ENCODE measurements around the gene ADH1B.
"Not testable (repeated sequence)": the region's sequence is repeated elsewhere in the genome, so short reads cannot be mapped to it uniquely, and the experiment has no call there.

ADH1B gene

DNA sequence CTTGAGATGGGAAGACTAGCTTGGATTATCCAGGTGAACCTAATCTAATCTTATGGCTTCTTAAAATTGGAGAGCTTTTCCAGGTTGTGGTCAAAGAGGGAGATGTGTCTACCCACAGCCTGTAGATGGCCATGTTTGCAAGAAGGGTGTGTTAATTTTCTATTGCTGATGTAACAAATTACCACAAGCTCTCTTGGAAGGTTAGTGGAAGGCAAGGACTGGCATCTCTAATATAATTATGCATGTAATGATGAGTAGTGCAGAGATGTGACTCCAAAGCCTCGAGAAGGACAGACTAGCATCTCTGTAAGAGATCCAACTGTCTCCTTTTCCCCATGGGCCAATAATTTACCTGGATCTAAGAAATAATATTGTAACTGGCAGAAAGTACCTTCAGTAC, 3.2 kb upstream of the ADH1B start:
- no peak for DNase-seq (ENCODE audit: low read depth in 4 of 4, low spot score in 1 of 4)

DNA sequence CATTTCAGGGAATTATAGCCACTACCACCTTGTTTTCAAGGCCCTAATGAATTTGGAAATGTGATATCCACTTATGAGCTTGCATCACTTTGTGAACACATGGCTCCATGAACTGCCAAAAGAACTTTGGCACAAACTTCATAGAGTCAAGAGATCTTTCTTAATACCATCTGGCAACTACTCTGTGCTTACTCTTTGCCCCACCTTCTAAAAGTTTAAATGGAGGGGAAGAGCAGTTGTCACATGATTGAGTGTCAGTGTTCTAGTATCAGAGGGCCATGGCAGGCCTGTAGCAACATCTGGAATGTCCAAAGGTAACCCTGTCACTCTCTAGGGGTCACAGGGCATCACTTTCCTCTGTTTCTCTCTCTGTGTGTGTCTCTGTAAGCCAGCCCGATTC, 2.6 kb upstream of the ADH1B start:
- no peak for DNase-seq (ENCODE audit: low read depth in 4 of 4, low spot score in 1 of 4)

DNA sequence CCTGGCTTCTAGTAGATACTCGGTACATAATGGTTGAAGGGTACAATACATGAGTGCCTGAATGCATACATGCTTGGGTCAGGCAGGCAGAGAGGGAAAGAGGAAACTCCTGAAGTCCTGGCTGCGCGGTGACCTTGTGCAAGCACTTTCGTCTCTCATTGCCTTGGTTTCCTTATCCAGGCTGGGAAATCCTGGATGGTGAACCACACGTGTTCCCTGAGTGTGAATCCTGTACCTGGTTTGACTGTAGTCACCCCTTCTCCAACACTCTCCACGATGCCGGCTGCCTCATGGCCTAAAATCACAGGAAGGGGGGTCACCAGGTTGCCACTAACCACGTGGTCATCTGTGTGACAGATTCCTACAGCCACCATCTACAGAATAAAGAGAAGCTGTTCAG, 3.4 kb downstream of the ADH1B start:
- DNase-seq (ENCODE audit: low read depth in 4 of 4, low spot score in 1 of 4) = not testable (repeated sequence)

DNA sequence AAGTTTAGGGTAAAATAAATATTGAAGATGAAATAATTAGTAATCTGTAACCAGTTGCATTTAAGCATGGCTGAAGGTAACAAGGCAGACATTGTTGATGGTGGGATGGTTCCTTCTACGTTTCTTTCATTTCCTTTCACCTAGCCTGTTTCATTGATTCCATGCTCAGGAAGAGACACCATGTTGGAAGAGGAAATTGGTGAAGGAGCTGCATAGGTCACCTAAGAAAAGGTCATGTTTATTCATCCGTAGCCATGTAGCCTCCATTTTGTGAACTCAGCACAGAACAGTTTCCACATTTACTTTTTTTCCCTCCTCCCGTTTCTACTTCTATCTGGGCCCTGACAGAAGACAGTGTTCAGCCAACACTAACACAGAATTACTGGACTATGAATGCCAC, 3.8 kb downstream of the ADH1B start:
- no peak for DNase-seq (ENCODE audit: low read depth in 4 of 4, low spot score in 1 of 4)

DNA sequence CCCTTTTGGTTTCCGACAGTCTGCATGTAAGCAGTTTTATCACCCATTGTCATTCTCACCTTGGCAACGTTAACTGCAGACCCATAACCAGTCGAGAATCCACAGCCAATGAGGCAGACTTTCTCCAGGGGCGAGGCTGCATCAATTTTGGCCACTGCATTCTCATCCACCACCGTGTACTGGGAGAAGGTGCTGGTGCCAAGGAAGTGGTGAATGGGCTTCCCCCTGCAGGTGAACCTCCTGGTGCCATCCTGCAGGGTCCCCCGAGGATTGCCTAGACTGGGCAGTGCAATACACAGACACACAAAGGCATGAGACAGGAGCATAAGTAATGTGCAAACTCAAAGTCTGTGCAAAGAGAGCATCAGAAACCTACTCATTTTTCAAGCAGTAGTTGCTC, 5.4 kb downstream of the ADH1B start:
- DNase-seq (ENCODE audit: low read depth in 4 of 4, low spot score in 1 of 4) = no peak

DNA sequence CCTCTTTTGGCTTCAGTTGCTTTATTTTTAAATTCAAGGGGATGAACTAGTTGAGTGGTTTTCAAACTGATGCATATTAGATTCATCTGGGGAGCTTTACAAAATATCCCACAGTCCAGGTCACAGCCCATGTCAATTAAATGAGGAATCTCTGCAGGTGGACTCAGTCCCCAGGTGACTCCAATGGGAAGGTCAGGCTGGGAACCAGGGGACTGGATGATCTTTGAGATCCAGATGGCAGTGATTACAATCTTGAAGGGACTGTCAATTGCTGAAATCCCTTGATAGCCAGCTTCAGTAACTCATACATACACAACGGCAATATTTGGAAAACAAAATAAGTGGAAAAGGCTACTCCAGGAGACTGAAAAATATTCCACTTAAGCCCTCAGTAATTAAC, 7.0 kb downstream of the ADH1B start:
- no peak for DNase-seq (ENCODE audit: low read depth in 4 of 4, low spot score in 1 of 4)

DNA sequence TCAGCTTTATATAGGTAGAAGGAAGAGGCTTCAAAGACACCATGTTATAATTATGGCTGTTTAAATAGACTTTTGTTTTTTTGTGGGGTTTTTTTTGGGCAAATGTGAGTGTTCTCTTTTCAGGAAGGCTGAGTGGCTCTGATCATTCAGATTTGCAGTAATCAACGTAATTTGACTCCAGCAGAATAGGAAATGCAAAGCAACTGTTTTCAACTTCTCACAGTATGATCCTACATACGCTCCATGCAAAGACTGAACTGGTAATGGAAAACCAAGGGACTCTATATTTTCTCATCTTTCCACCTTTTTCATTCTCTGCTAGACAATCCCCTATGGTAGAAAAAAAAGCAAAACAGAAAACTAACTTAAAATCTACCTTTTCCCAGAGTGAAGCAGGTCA, 10.8 kb downstream of the ADH1B start:
- no peak for DNase-seq (ENCODE audit: low read depth in 4 of 4, low spot score in 1 of 4)

DNA sequence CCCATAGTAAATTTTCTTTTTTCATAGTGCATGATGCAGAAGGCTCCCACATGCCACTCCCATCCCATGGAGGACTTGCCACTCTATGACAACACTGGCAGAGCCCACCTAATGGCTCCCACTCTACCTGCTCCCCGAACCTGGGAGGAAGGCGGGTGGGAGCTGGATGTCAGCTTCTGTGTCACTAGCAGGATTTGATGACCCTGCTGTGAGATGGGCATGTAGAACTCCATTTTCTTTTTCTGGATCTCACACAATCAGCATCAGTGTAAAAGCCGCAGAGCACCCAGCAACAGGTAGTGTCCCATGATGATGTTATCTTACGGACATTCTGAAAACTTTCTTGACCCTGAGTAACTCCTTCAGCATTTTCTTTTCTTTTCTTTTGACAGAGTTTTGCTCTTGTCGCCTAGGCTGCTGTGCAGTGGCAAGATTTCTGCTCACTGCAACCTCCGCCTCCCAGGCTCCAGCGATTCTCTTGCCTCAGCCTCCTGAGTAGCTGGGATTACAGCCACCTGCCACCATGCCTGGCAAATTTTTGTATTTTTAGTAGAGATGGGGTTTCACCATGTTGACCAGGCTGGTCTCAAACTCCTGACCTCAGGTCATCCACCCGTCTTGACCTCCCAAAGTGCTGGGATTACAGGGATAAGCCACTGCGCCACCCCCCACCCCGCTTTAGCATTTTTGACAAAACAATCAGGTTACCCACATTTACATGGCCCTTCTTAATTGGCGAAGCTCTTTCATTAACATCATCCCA, 15.4 kb downstream of the ADH1B start:
- DNase-seq (ENCODE audit: low read depth in 4 of 4, low spot score in 1 of 4) = no peak

DNA sequence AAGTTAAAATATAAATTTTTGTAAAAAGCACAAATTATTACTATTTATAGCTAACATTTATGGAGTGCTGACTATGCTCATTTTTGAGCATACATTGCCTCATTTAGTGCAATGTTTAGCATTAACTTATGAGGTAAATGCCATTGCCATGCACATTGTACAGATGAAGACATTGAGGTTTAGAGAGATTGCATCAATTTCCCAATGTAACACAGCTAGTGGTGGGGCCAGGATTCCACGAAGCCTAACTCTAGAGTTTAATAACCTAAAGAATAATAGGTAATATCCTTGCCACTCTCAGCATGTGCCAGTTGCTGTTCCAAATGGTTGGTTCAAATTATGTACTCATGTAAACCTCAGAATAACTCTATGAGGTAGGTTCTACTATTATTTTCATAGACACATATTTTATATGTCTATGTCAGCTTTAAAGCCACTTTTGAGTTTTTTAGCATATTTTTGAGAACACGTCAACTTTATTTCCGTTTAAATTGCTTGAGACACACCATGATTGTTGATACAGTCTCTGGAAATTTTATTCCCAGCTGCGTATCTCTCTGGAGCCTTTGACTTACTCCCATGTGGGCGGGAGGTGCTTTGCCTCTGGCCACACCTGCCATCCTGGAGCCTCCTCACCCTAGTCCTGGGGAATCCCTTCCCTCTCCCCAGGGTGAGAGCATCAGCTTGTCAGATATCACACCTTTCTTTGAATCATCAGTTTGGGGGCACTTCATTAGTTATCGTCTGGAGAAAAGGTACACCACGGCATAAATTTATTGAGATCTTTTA, 19.6 kb downstream of the ADH1B start:
- DNase-seq (ENCODE audit: low read depth in 4 of 4, low spot score in 1 of 4) = no peak

DNA sequence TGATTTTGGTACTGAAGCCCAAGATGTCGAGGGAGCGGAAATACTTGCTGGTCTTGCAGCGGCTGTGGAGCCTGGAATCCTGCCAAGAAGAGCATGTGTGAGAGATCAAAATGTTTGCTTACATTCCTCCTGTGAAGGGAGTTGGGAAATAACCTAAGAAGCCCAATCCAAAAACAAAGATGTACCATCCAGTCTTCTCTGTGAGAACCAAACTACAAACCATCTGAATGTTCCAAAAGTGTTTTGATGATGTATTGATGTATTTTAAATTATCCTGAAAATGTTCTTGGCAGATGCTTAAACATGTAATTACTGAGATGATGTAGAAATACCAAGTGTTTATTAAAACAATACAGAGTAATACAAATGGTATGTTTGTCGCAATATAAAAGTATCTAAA, 20.3 kb downstream of the ADH1B start:
- DNase-seq (ENCODE audit: low read depth in 4 of 4, low spot score in 1 of 4) = no peak

DNA sequence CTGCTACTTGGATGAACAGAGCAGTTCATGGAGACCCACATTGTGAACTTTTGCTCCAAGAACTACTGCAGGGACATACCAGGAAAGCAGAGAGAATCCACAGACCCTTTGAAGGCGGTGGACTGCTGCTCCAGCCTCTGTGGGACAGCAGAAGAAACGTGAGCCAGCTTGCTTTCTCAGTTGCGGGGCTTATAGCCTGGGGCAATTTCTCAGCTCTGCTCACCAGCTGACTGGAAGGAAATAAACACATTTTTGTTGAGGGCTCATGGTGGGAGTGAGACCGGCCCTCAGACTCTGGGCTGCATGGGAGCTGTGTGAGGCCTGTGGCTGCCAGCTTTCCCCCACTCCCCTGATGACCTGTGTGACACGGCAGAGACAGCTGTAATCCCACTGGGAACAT, 27.8 kb downstream of the ADH1B start:
- no peak for DNase-seq (ENCODE audit: low read depth in 4 of 4, low spot score in 1 of 4)

DNA sequence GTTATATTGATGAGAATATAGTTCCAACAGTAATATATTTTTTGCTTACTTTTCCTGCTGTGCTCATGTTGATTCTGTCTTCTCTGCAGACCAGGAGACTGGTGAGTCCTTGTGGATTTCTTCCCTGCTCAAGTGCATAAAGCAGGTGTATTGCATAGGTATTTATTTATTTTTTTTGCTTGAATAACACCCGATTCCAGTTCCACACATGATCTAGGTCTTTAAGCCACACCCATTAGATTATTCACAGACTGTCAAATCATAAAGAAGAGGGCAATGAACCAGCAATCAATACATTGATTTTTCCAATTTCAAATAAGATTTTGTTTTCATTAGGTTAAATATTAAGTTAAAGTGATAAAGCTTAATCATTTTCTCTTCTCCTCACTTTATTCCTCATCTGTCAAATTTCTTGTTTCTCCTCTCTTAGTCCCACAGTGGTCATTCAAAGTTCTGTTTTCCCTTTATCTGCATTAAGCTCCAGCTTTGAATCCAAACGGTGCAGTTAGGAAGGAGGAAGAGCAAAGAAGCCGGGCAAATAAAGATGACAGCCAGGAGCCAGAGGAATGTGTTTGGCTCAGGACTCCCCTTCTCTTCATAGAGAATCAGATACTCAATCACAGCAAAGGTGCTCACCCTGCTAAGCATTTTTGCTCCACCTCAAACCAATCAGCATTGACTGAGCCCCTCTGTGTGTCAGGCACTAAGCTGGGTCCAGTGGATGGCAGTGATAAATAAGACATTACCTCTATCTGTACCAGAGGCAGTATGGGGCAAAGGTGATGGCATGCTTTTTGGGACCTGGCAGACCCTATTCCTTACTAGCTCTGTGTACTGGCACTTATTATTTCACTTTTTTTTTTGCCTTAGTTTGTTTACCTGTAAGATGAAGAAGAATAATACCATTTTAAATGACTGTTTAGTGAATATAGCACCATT, 30.1 kb downstream of the ADH1B start, which contains the start of gene ADH1A:
Gene ADH1A (minus strand): TSS at position 138 of the 939 bp plus-strand sequence. CDS start 71 bp downstream, at position 67.
- DNase-seq (ENCODE audit: low read depth in 4 of 4, low spot score in 1 of 4) = no peak

DNA sequence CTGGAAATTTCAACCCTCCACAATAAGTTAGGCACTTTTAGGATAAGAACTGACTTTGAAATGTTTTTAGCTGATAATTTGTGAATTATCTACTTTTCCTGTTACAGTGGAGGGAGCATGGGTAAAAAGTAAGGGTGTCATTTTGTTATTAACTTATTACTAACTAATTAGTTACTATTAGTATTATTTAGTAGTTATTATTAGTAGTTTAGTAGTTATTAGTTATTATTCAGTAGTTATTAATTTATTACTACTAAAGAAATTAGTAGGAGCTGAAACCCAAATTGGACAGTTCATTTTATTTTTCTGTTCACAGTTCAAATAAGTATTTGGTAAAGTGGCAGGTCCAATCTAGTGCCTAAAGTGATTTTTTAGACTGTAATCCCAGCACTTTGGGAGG, 35.8 kb downstream of the ADH1B start:
- no peak for DNase-seq (ENCODE audit: low read depth in 4 of 4, low spot score in 1 of 4)

DNA sequence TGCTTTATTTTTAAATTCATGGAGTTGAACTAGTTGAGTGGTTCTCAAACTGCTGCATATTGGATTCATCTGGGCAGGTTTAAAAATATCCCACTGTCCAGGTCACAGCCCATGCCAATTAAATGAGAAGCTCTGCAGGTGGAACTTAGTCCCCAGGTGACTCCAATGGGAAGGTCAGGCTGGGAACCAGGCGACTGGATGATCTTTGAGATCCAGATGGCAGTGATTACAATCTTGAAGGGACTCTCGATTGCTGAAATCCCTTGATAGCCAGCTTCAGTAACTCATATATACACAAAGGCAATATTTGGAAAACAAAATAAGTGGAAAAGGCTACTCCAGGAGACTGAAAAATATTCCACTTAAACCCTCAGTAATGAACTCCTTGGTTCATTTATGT, 38.5 kb downstream of the ADH1B start:
- DNase-seq (ENCODE audit: low read depth in 4 of 4, low spot score in 1 of 4) = no peak

DNA sequence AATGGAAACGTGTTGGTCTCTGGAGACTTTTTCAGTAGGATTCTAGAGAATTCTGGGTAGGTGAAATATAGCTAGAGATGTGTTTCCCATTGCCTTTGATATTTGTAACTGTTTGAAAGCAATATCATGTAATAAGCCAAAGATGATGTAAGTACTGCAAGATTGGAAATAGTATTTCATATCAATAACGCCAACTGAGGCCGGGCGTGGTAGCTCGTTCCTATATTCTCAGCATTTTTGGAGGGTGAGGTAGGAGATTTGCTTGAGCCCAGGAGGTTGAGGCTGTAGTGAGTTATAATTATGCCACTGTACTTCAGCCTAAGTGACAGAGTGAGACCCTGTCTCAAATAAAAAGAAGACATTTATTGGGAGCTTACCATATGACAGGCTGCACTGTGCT, 39.9 kb downstream of the ADH1B start:
- DNase-seq (ENCODE audit: low read depth in 4 of 4, low spot score in 1 of 4) = no peak

DNA sequence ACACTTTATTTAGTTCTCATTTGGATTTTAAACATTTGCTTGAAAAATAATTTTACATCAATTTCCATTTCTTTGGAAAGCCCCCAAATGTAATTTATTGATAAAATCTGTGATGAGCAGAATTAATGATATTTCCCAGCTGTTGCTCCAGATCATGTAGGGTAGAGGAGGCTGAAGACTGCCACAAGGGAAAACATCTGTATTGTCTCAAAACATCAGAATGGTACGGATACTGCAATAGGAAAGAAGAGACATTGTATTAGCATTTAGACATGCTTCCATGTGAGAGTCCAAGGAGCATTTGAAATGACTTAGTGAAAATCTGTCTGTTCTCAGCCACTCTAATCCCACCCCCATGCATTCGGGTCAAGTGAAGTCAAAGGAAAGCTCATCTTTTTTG, 44.8 kb downstream of the ADH1B start:
- no peak for DNase-seq (ENCODE audit: low read depth in 4 of 4, low spot score in 1 of 4)

DNA sequence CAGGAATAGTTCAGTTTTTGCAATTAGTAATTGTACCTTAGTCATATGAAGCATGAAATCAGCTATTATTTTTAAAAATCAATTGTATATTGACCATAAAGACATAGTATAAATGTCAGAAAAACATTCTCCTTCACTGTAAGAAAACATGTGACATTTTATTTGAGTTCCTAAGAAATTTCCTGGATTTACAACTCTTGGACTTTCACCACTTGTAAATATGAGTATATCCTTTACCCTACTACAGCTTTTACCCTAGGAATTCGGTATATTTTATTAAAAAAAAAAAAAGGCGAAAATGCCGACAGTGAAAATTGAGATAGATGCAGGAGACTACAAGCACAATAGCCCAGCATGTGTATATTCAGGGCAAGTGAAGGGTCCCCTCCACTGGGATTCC, 45.3 kb downstream of the ADH1B start:
- DNase-seq (ENCODE audit: low read depth in 4 of 4, low spot score in 1 of 4) = no peak

DNA sequence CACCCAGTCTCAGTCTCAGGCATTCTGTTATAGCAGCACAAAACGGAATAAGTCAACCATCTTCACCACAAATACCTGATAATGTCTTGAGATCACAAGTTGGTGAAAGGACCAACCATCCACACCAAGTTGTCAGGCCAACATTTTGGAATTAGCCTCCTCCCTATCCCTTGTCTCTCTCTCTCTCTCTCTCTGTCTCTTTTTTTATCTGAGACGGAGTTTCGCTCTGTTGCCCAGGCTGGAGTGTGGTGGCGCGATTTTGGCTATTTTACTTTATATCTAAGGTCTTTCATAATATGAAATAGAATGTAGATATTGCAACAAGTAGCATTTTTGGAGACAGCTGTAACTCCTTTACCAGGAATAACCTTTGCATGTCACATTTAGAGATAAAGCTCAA, 46.2 kb downstream of the ADH1B start:
- no peak for DNase-seq (ENCODE audit: low read depth in 4 of 4, low spot score in 1 of 4)

DNA sequence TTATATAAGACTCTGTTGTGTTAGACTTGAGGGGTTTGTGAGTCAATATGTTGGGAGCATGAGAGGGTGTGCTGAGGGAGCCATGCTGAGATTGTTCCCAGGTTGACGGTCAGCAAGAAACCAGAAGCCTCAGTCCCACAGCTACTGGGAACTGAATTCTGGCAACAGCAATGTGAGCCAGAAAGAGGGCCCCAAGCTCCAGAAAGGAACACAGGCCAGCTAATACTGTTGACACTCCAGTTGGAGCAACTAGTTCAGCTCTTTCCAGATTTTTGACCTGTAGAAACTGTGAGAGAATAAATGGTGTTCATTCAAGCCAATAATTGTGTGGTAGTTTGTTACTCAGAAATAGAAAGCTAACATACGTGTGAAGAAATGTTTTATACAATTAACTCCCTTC, 47.5 kb downstream of the ADH1B start:
- no peak for DNase-seq (ENCODE audit: low read depth in 4 of 4, low spot score in 1 of 4)

DNA sequence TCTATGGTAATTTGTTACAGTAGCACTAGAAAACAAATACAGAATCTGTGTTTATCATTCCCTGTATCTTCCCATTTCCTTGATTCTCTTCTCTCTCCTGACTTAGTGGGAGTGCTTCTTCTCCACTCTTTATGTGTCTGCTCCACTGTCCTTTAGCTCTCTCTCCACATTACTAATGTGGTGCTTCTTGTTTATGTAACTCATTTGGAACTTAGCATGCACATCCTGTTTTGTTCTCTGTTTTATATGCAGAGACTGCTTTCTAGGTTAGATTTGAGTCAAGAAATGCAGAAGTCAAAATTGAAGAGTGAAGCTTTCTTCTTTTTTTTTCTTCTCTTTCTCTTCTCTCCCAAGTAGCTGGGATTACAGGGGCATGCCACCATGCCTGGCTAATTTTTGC, 56.3 kb downstream of the ADH1B start:
- DNase-seq (ENCODE audit: low read depth in 4 of 4, low spot score in 1 of 4) = no peak
